Mesenchymal stem cell (in vitro differentiated cells and primary cell): ENCODE measurements around the gene EMP3.
A peak's percentile ranks its signal among the peaks of the same experiment; 100 is the strongest.
"Not testable (repeated sequence)": the region's sequence is repeated elsewhere in the genome, so short reads cannot be mapped to it uniquely, and the experiment has no call there.

ENCODE experiments used
- DNase-seq: peaks from one replicate; pipeline ENCODE4 v3.0.0-alpha.2; 2013
- H2AFZ ChIP-seq: one replicate; pipeline ENCODE4 v1.6.1; 2013; ENCODE audit warnings: low read depth, mild to moderate bottlenecking, control low read depth, inconsistent platforms, low read length, moderate library complexity
- H2AK5ac ChIP-seq: 2 replicates; pipeline ENCODE4 v1.6.1; 2013; ENCODE audit warnings: low read length, moderate library complexity, mild to moderate bottlenecking, inconsistent platforms; ENCODE audit not compliant: severe bottlenecking
- H2BK120ac ChIP-seq: one replicate; pipeline ENCODE4 v1.6.1; 2013; ENCODE audit warnings: low read depth, mild to moderate bottlenecking, inconsistent platforms, low read length, moderate library complexity
- H2BK12ac ChIP-seq, 2 experiments: one replicate each; pipeline ENCODE4 v1.6.1; 2013; ENCODE audit warnings: inconsistent platforms in 2 of 2, low read length in 2 of 2, mild to moderate bottlenecking in 2 of 2, moderate library complexity in 2 of 2, control low read depth in 1 of 2
- H2BK15ac ChIP-seq: one replicate; pipeline ENCODE4 v1.6.1; 2013; ENCODE audit warnings: mild to moderate bottlenecking, low read depth, inconsistent platforms; ENCODE audit not compliant: poor library complexity, severe bottlenecking
- H2BK5ac ChIP-seq: 2 replicates; pipeline ENCODE4 v1.6.1; 2013; ENCODE audit warnings: low read depth, mild to moderate bottlenecking, low read length, control low read depth, inconsistent platforms; ENCODE audit not compliant: poor library complexity, severe bottlenecking
- H3K14ac ChIP-seq, 2 experiments: one replicate each; pipeline ENCODE4 v1.6.1; 2013; ENCODE audit warnings: inconsistent platforms in 2 of 2, low read length in 2 of 2, control low read depth in 1 of 2, mild to moderate bottlenecking in 1 of 2, moderate library complexity in 1 of 2
- H3K18ac ChIP-seq, 2 experiments: one replicate each; pipeline ENCODE4 v1.6.1; 2013; ENCODE audit warnings: inconsistent platforms in 2 of 2, low read length in 2 of 2, control low read depth in 1 of 2, low read depth in 1 of 2, mild to moderate bottlenecking in 1 of 2
- H3K23ac ChIP-seq, 2 experiments: one replicate each; pipeline ENCODE4 v1.6.1; 2013; ENCODE audit warnings: inconsistent platforms in 2 of 2, low read length in 2 of 2, mild to moderate bottlenecking in 2 of 2, moderate library complexity in 2 of 2, control low read depth in 1 of 2
- H3K27ac ChIP-seq: 2 replicates; pipeline ENCODE4 v1.5.1; 2013; ENCODE audit warnings: mild to moderate bottlenecking, moderate library complexity, low read length, control low read depth, inconsistent platforms; ENCODE audit not compliant: poor library complexity, severe bottlenecking
- H3K27me3 ChIP-seq, 2 experiments: 2 replicates each; pipeline versions ENCODE4 v1.6.1 to v1.7.0; 2013; ENCODE audit warnings: low read length in 2 of 2, mild to moderate bottlenecking in 2 of 2, moderate library complexity in 2 of 2, control low read depth in 1 of 2, inconsistent platforms in 1 of 2; ENCODE audit not compliant: control insufficient read depth in 1 of 2, insufficient read depth in 1 of 2
- H3K36me3 ChIP-seq, 2 experiments: 2 replicates each; pipeline versions ENCODE4 v1.6.1 to v1.7.0; 2013; ENCODE audit warnings: low read length in 2 of 2, control low read depth in 1 of 2, inconsistent platforms in 1 of 2, low read depth in 1 of 2, mild to moderate bottlenecking in 1 of 2; ENCODE audit not compliant: insufficient read depth in 2 of 2, control insufficient read depth in 1 of 2
- H3K4ac ChIP-seq, 2 experiments: one replicate each; pipeline ENCODE4 v1.6.1; 2013; ENCODE audit warnings: inconsistent platforms in 2 of 2, low read length in 2 of 2, mild to moderate bottlenecking in 2 of 2, moderate library complexity in 2 of 2, control low read depth in 1 of 2, low read depth in 1 of 2
- H3K4me1 ChIP-seq: 2 replicates; pipeline ENCODE4 v1.6.1; 2013; ENCODE audit warnings: low read depth, low read length, control low read depth; ENCODE audit not compliant: control insufficient read depth, insufficient read depth
- H3K4me2 ChIP-seq: 2 replicates; pipeline ENCODE4 v1.6.1; 2013; ENCODE audit warnings: low read length, mild to moderate bottlenecking, inconsistent platforms; ENCODE audit not compliant: poor library complexity, severe bottlenecking
- H3K4me3 ChIP-seq, 2 experiments: 2 replicates each; pipeline versions ENCODE4 v1.5.1 to v1.7.0; 2013; ENCODE audit warnings: low read length in 2 of 2, mild to moderate bottlenecking in 2 of 2, control low read depth in 1 of 2, low read depth in 1 of 2; ENCODE audit not compliant: insufficient read depth in 1 of 2
- H3K79me1 ChIP-seq: replicated peaks from 2 replicates; pipeline ENCODE4 v1.6.1; 2013; ENCODE audit warnings: mild to moderate bottlenecking, control low read depth, low read length, inconsistent platforms; ENCODE audit not compliant: poor library complexity, severe bottlenecking
- H3K9ac ChIP-seq: 2 replicates; pipeline ENCODE4 v1.7.0; 2013; ENCODE audit warnings: mild to moderate bottlenecking, low read length, moderate library complexity
- H3K9me3 ChIP-seq: 2 replicates; pipeline ENCODE4 v1.7.0; 2013; ENCODE audit warnings: mild to moderate bottlenecking, low read length; ENCODE audit not compliant: control insufficient read depth
- H4K8ac ChIP-seq: one replicate; pipeline ENCODE4 v1.6.1; 2013; ENCODE audit warnings: inconsistent platforms, mild to moderate bottlenecking, low read length, moderate library complexity
- H4K91ac ChIP-seq: one replicate; pipeline ENCODE4 v1.6.1; 2013; ENCODE audit warnings: mild to moderate bottlenecking, low read length, inconsistent platforms
- WGBS: methylation state at CpG from one replicate; pipeline ENCODE4 v1.1.7; 2013; ENCODE audit warnings: mixed read lengths; 5-methylcytosine and 5-hydroxymethylcytosine counted together

The EMP3 gene

DNA sequence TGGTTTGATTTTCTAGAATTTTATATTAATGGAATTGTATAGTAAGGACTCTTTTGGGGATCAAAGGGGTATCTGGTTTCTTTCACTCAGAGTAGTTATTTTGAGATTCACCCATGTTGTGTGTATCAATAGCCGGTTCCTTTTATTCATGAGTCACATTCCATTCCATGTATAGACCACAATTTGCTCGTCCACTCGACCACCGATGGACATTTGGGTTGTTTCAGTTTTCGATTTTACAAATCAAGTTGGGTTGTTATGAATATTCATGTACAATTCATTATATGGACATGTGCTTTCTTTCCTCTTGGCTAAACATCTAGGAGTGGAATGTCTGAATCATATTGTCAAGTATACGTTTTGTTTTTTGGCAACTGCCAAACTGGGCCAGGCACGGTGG, 9.6 kb upstream of the EMP3 start:
- Histone ChIP-seq H3K36me3 (no peaks in the 10 kb centered on the region), H3K4me1 (peaks cover 29% of the 10 kb centered on the region), H2BK120ac (no peak overlapping the region), H2BK12ac (no peak overlapping the region), H3K27me3 (no peaks in the 10 kb centered on the region), H2BK5ac (no peak overlapping the region), H4K8ac (no peak overlapping the region), H3K9me3 (no peaks in the 10 kb centered on the region), H3K79me1 (no peaks in the 10 kb centered on the region), H3K14ac (no peak overlapping the region), H4K91ac (no peak overlapping the region), H3K4ac (no peak overlapping the region), H3K18ac (no peak overlapping the region), H2AK5ac (no peak overlapping the region), H2BK15ac (no peak overlapping the region), H3K27ac (no peak overlapping the region), H3K23ac (no peak overlapping the region), H2AFZ (no peak overlapping the region), H3K9ac (no peak overlapping the region), H3K4me3 (no peak overlapping the region), H3K4me2 (no peak overlapping the region)
- WGBS: 92% methylated on average over 3 of the region's 7 CpGs
- no peak for DNase-seq

- not testable (repeated sequence) for H2BK5ac ChIP-seq, H2BK12ac ChIP-seq, H3K9me3 ChIP-seq, H3K27me3 ChIP-seq, H3K18ac ChIP-seq, H3K36me3 ChIP-seq, H3K4ac ChIP-seq, H2AFZ ChIP-seq, H3K27ac ChIP-seq, DNase-seq, H2BK120ac ChIP-seq, H3K4me3 ChIP-seq, H3K79me1 ChIP-seq, H3K14ac ChIP-seq, H3K4me2 ChIP-seq, H2AK5ac ChIP-seq, H3K23ac ChIP-seq, H4K91ac ChIP-seq, H4K8ac ChIP-seq, H2BK15ac ChIP-seq, H3K9ac ChIP-seq
- H3K4me1 ChIP-seq: peaks cover 37% of the 10 kb centered on the region
- WGBS: 77% methylated on average over 9 of the region's 9 CpGs
These were observed 7.7 kb upstream of the EMP3 start for GRCh38 chr19:48317708-48317960.

DNA sequence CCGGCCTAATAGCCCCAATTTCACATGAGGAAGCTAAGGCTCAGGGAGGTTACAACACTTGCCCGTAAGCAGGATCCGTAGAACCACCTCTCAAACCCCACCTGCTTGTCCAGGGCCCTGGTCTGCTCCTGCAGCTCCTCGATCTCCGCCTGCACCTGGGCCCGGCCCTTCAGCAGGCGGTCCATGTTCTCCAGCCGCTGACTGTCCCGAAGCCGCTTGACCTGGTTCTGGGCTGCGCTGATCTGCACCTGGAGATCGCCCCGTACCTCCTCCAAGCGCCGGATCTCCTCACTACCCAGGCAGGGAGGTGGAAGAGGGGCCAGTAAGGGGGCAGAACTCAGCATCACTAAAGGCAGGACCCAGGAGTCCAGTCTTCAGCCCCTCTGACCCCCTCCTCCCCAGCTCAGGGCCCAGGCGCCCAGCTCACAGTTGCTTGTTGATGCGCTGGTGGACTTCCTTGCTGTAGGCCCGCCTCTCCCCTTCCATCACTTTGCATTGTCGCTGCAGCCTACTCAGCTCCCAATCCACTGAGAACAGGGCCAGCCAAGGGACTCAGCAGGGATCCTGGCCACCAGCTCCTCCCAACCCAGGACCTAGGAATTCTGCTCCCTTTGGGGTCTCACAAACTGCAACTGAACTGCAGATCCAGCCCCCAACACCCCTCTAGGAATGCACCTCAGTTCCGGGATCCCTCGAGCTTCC, 6.9 kb upstream of the EMP3 start:
- H2AK5ac ChIP-seq: no peak overlapping the region
- WGBS: 93% methylated on average over 20 of the region's 21 CpGs

DNA sequence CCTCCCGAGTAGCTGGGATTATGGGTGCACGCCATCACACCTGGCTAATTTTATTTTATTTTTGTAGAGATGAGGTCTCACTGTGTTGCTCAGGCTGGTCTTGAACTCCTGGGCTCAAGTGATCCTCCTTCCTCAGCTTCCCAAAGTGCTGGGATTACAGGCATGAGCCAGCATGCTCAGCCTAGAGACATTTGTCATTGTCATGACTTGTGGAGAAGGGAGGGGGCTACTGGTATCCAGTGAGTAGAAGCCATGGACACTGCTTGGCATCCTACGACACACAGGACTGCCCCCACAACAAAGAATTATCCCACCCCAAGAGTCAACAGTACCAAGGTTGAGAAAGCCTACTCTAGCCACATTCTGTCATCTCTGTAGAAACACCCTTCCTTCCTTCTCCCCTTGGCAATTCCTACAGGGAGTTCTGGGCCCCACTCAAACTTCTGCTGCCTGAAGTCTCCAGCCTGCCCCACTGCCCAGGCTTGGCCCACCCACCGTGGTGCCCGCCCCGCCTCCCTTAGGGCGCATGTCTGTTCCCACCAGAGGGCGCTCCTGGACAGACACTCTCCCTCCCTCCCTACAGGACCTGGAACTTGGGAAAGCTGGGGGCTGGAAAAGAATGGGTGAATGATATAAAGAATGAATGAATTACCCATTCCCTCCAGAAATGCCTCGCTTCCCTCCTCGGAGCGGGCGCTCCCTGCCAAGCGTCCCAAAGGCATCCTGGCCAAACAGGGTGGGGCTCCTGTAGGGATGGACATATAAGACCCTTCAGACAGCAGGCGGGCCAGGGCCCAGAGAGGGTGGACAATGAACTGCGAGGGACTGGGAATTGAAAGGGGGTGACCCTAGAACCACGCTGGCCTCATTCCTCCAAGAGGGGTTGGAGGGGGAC, 5.5 kb upstream of the EMP3 start:
- no peak overlapping the region for H3K4me2 ChIP-seq
- no peaks in the 10 kb centered on the region for H3K27me3 ChIP-seq
- no peak overlapping the region for H3K14ac ChIP-seq
- 63% methylated on average over 11 of the region's 16 CpGs for WGBS
- peak overlapping the region; percentile 36 for H2AFZ ChIP-seq
- peak overlapping the region; percentile 98 for H4K91ac ChIP-seq
- peak; percentile 87 for DNase-seq
- peak overlapping the region; percentile 93 for H4K8ac ChIP-seq
- peaks cover 4% of the 10 kb centered on the region for H3K79me1 ChIP-seq
- H3K4me3 ChIP-seq: peak overlapping the region in 1 of 2 experiments; percentile 28
- H2BK15ac ChIP-seq: peak overlapping the region; percentile 99
- no peaks in the 10 kb centered on the region for H3K36me3 ChIP-seq
- H3K27ac ChIP-seq: no peak overlapping the region
- H3K4me1 ChIP-seq: peaks cover 43% of the 10 kb centered on the region
- peak overlapping the region; percentile 65 for H3K9ac ChIP-seq
- H3K4ac ChIP-seq: peak overlapping the region; percentile 86 to 87
- H2BK120ac ChIP-seq: peak overlapping the region; percentile 84
- peak overlapping the region; percentile 97 for H2BK12ac ChIP-seq
- H3K23ac ChIP-seq: no peak overlapping the region
- H2AK5ac ChIP-seq: peak overlapping the region; percentile 78
- no peaks in the 10 kb centered on the region for H3K9me3 ChIP-seq
- H3K18ac ChIP-seq: peak overlapping the region; percentile 13 to 93
- H2BK5ac ChIP-seq: no peak overlapping the region

More for the DNA sequence above, 6.9 kb upstream of the EMP3 start:
- no peak overlapping the region for H3K4me2 ChIP-seq
- H2BK15ac ChIP-seq: no peak overlapping the region
- no peak overlapping the region for H3K9ac ChIP-seq
- peak overlapping the region in 1 of 2 experiments; percentile 7 for H2BK12ac ChIP-seq
- H2AFZ ChIP-seq: no peak overlapping the region
- no peak overlapping the region for H3K4me3 ChIP-seq
- no peaks in the 10 kb centered on the region for H3K9me3 ChIP-seq
- no peak overlapping the region for H3K23ac ChIP-seq
- no peak overlapping the region for H4K8ac ChIP-seq
- H2BK5ac ChIP-seq: no peak overlapping the region
- no peak overlapping the region for H3K4ac ChIP-seq
- H3K18ac ChIP-seq: no peak overlapping the region
- no peak overlapping the region for H2BK120ac ChIP-seq
- H3K14ac ChIP-seq: no peak overlapping the region
- H4K91ac ChIP-seq: no peak overlapping the region
- H3K36me3 ChIP-seq: no peaks in the 10 kb centered on the region
- peaks cover 40% of the 10 kb centered on the region for H3K4me1 ChIP-seq
- no peak for DNase-seq
- no peaks in the 10 kb centered on the region for H3K27me3 ChIP-seq
- peaks cover 4% of the 10 kb centered on the region for H3K79me1 ChIP-seq
- no peak overlapping the region for H3K27ac ChIP-seq
